HCT116 (cell line): Measurements from ENCODE around the gene ARMH3. TPM values are rescaled to one million over a fixed set of nuclear protein-coding genes. Genes with fewer than 3 reads are reported as not detected.

Source experiments
- CBX3 ChIP-seq: IDR thresholded peaks from 2 replicates; pipeline ENCODE4 v1.6.1; 2012; ENCODE audit warnings: low read depth
- JUND ChIP-seq: IDR thresholded peaks from 2 replicates; pipeline ENCODE4 v1.6.1; 2012
- POLR2A ChIP-seq: IDR thresholded peaks from 2 replicates; pipeline ENCODE4 v1.7.0; 2011; ENCODE audit warnings: borderline replicate concordance; ENCODE audit not compliant: insufficient read depth, insufficient read length; ENCODE audit errors: extremely low read depth
- RAD21 ChIP-seq: IDR thresholded peaks from 2 replicates; pipeline ENCODE4 v1.6.1; 2012; ENCODE audit warnings: low read depth, mild to moderate bottlenecking
- SP1 ChIP-seq: IDR thresholded peaks from 2 replicates; pipeline ENCODE4 v1.6.1; 2012; ENCODE audit warnings: low read depth
- YY1 ChIP-seq: IDR thresholded peaks from 2 replicates; pipeline ENCODE4 v1.6.1; 2011; ENCODE audit warnings: low read length, low read depth, moderate library complexity, mild to moderate bottlenecking; ENCODE audit not compliant: insufficient replicate concordance; ENCODE audit errors: extremely low read depth
- total RNA-seq: library from RNA; stranded (reverse); gene quantifications from one replicate; pipeline ENCODE4 v1.2.1, GENCODE V29; 2021; ENCODE audit not compliant: unreplicated experiment
- TF ChIP-seq, protein P1 (sequence below): IDR thresholded peaks from 2 replicates; pipeline ENCODE4 v1.6.1; 2011; ENCODE audit warnings: mild to moderate bottlenecking, low read length, moderate library complexity; ENCODE audit not compliant: insufficient replicate concordance; ENCODE audit errors: extremely low read depth
- TF ChIP-seq, protein P2 (sequence below): IDR thresholded peaks from 2 replicates; pipeline ENCODE4 v1.6.1; 2012
- TF ChIP-seq, protein P3 (sequence below): IDR thresholded peaks from 2 replicates; pipeline ENCODE4 v1.6.1; 2012; ENCODE audit warnings: low read depth

ARMH3 gene
- total RNA-seq, 1 experiment from 2014 or later = 30.4 TPM

DNA sequence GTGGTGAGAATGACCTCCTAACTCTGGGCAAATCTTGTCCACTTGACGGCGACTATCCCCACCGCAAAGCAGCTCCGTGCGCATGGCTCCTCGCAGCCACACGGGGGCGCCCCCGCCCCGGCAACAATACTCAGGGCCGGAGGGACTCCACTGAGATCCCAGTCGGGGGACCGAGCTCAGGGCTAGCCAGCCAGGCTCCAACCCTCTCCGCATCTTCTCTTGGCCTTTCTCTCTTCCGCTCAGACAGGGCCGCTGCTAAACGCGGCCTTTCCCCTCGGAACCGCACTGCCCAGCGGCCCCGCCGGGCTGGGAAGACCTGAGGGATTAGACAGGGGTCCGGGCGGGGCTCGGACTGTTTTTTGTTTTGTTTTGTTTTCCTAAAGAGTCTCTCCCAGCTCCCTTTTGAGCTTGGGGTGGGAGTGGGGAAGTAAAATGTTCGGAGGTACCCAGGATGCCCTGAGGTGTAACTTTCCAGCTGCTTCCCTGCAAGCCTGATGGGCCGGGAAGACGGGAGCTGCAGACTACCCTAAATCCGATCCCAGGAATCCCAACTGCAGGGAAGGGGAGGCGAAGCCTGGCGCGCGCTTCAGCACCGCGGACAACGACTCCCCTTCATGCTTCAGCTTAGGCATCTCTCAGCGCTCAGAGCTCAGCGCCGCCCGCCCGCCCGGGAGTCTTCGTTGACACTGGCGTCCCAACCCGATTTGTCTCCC, 215.1 kb downstream of the ARMH3 start (continued):
- TF ChIP-seq, protein P1, sequence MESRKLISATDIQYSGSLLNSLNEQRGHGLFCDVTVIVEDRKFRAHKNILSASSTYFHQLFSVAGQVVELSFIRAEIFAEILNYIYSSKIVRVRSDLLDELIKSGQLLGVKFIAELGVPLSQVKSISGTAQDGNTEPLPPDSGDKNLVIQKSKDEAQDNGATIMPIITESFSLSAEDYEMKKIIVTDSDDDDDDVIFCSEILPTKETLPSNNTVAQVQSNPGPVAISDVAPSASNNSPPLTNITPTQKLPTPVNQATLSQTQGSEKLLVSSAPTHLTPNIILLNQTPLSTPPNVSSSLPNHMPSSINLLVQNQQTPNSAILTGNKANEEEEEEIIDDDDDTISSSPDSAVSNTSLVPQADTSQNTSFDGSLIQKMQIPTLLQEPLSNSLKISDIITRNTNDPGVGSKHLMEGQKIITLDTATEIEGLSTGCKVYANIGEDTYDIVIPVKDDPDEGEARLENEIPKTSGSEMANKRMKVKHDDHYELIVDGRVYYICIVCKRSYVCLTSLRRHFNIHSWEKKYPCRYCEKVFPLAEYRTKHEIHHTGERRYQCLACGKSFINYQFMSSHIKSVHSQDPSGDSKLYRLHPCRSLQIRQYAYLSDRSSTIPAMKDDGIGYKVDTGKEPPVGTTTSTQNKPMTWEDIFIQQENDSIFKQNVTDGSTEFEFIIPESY = no peak
- peak; percentile 70 for TF ChIP-seq YY1
- TF ChIP-seq, protein P2, sequence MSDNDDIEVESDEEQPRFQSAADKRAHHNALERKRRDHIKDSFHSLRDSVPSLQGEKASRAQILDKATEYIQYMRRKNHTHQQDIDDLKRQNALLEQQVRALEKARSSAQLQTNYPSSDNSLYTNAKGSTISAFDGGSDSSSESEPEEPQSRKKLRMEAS = no peak
- no peak for TF ChIP-seq RAD21
- no peak for TF ChIP-seq SP1
- TF ChIP-seq, protein P3, sequence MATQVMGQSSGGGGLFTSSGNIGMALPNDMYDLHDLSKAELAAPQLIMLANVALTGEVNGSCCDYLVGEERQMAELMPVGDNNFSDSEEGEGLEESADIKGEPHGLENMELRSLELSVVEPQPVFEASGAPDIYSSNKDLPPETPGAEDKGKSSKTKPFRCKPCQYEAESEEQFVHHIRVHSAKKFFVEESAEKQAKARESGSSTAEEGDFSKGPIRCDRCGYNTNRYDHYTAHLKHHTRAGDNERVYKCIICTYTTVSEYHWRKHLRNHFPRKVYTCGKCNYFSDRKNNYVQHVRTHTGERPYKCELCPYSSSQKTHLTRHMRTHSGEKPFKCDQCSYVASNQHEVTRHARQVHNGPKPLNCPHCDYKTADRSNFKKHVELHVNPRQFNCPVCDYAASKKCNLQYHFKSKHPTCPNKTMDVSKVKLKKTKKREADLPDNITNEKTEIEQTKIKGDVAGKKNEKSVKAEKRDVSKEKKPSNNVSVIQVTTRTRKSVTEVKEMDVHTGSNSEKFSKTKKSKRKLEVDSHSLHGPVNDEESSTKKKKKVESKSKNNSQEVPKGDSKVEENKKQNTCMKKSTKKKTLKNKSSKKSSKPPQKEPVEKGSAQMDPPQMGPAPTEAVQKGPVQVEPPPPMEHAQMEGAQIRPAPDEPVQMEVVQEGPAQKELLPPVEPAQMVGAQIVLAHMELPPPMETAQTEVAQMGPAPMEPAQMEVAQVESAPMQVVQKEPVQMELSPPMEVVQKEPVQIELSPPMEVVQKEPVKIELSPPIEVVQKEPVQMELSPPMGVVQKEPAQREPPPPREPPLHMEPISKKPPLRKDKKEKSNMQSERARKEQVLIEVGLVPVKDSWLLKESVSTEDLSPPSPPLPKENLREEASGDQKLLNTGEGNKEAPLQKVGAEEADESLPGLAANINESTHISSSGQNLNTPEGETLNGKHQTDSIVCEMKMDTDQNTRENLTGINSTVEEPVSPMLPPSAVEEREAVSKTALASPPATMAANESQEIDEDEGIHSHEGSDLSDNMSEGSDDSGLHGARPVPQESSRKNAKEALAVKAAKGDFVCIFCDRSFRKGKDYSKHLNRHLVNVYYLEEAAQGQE = no peak
- TF ChIP-seq JUND = no peak
- TF ChIP-seq CBX3 = no peak
- no peak for TF ChIP-seq POLR2A
